Measurements from ENCODE around the gene VHLL. TPM values are rescaled to one million over a fixed set of nuclear protein-coding genes. Genes with fewer than 3 reads are reported as not detected.

VHLL gene
- polyA plus RNA-seq, 1 donor (not counting 4 experiments of a cell fraction or from before 2014, with no cell fraction given): not detected

GRCh38 chr1:156270314-156270713 is 28.8 kb downstream of the VHLL start:
- Histone ChIP-seq H3K27me3 (ENCODE audit: control insufficient read depth, extremely low read depth, insufficient read depth, low read length) (no peaks in the 10 kb centered on the region), H3K4me1 (ENCODE audit: control insufficient read depth, extremely low read depth, insufficient read depth, low read length) (no peaks in the 10 kb centered on the region), H4K20me1 (ENCODE audit: control insufficient read depth, extremely low read depth, insufficient read depth, low read length) (no peaks in the 10 kb centered on the region), H3K9me3 (ENCODE audit: control insufficient read depth, low read depth, low read length) (no peaks in the 10 kb centered on the region), H3K9me1 (ENCODE audit: control insufficient read depth, extremely low read depth, insufficient read depth, low read length) (peaks cover 5% of the 10 kb centered on the region), H3K9ac (ENCODE audit: control insufficient read depth, extremely low read depth, insufficient read depth, low read length) (no peak overlapping the region), H3K79me2 (ENCODE audit: control insufficient read depth, insufficient read depth, low read length) (no peaks in the 10 kb centered on the region), H3K4me3 (ENCODE audit: control insufficient read depth in 2 of 3, extremely low read depth in 1 of 3, insufficient read depth in 2 of 3, low read depth in 1 of 3, low read length in 3 of 3) (no peak overlapping the region), H3K4me2 (ENCODE audit: control insufficient read depth, extremely low read depth, insufficient read depth, low read depth, low read length) (no peak overlapping the region), H2AFZ (ENCODE audit: control insufficient read depth, low read length) (no peak overlapping the region), H3K36me3 (ENCODE audit: control insufficient read depth in 2 of 2, extremely low read depth in 1 of 2, insufficient read depth in 2 of 2, low read length in 2 of 2) (peaks cover 53 to 63% of the 10 kb centered on the region in 2 experiments), H3K27ac (ENCODE audit: control insufficient read depth, insufficient read depth, low read length) (no peak overlapping the region)
- DNase-seq (ENCODE audit: low read depth, low spot score) (no peak), FAIRE-seq (no peak)
- dilution Hi-C loops (cut with MboI; ENCODE audit: extremely low pct_ligation_motif_present, low sequenced_read_pairs): no loop called here
- TF ChIP-seq EZH2 (IDR thresholded peaks at IDR 0.05; ENCODE audit: low read length) (no peak), CTCF (optimal IDR thresholded peaks at IDR 0.05 in 1 of 3, IDR thresholded peaks at IDR 0.05 in 1 of 3, conservative IDR thresholded peaks at IDR 0.05 in 1 of 3; ENCODE audit: extremely low read depth in 1 of 3, insufficient read depth in 2 of 3, low read length in 3 of 3) (no peak)

GRCh38 chr1:156268336-156268735 is 30.8 kb downstream of the VHLL start:
- Histone ChIP-seq H3K36me3 (ENCODE audit: control insufficient read depth in 2 of 2, extremely low read depth in 1 of 2, insufficient read depth in 2 of 2, low read length in 2 of 2) (peaks cover 47 to 59% of the 10 kb centered on the region in 2 experiments), H3K4me2 (ENCODE audit: control insufficient read depth, extremely low read depth, insufficient read depth, low read depth, low read length) (no peak overlapping the region), H3K27me3 (ENCODE audit: control insufficient read depth, extremely low read depth, insufficient read depth, low read length) (no peaks in the 10 kb centered on the region), H3K9me3 (ENCODE audit: control insufficient read depth, low read depth, low read length) (no peaks in the 10 kb centered on the region), H3K27ac (ENCODE audit: control insufficient read depth, insufficient read depth, low read length) (no peak overlapping the region), H3K9ac (ENCODE audit: control insufficient read depth, extremely low read depth, insufficient read depth, low read length) (no peak overlapping the region), H2AFZ (ENCODE audit: control insufficient read depth, low read length) (no peak overlapping the region), H3K9me1 (ENCODE audit: control insufficient read depth, extremely low read depth, insufficient read depth, low read length) (peaks cover 5% of the 10 kb centered on the region), H4K20me1 (ENCODE audit: control insufficient read depth, extremely low read depth, insufficient read depth, low read length) (peaks cover 5% of the 10 kb centered on the region), H3K79me2 (ENCODE audit: control insufficient read depth, insufficient read depth, low read length) (no peaks in the 10 kb centered on the region), H3K4me3 (ENCODE audit: control insufficient read depth in 2 of 3, extremely low read depth in 1 of 3, insufficient read depth in 2 of 3, low read depth in 1 of 3, low read length in 3 of 3) (no peak overlapping the region), H3K4me1 (ENCODE audit: control insufficient read depth, extremely low read depth, insufficient read depth, low read length) (peaks cover 5% of the 10 kb centered on the region)
- FAIRE-seq (no peak), DNase-seq (ENCODE audit: low read depth, low spot score) (no peak)
- TF ChIP-seq CTCF (optimal IDR thresholded peaks at IDR 0.05 in 1 of 3, IDR thresholded peaks at IDR 0.05 in 1 of 3, conservative IDR thresholded peaks at IDR 0.05 in 1 of 3; ENCODE audit: extremely low read depth in 1 of 3, insufficient read depth in 2 of 3, low read length in 3 of 3) (no peak), EZH2 (IDR thresholded peaks at IDR 0.05; ENCODE audit: low read length) (no peak)
- dilution Hi-C loops (cut with MboI; ENCODE audit: extremely low pct_ligation_motif_present, low sequenced_read_pairs): no loop called here

All from keratinocyte (primary cell).